ENCODE measurements around the gene MRPS17. TPM values are rescaled to one million over a fixed set of nuclear protein-coding genes. Genes with fewer than 3 reads are reported as not detected.

The MRPS17 gene
- total and polyA plus RNA-seq, 9 of the 15 experiments (the other 6 are each of a cell fraction or from before 2014, with no cell fraction given): 25.9 to 99.3 (median 43.9) TPM

GRCh38 chr7:55965100-55965470 is 13.4 kb downstream of the MRPS17 start (continued):
- TF ChIP-seq ZBTB40 (IDR thresholded peaks at IDR 0.05) (peak; percentile 57), ZBTB40 (CRISPR knock-in tag; IDR thresholded peaks at IDR 0.05) (no peak), SUPT5H (IDR thresholded peaks at IDR 0.05) (0 out of 2 replicates have a peak, but pooled peaks have one; percentile 2), MTA3 (IDR thresholded peaks at IDR 0.05; ENCODE audit: borderline replicate concordance) (peak; percentile 41; the same call in 1 of the 2 replicates), KLF16 (IDR thresholded peaks at IDR 0.05) (no peak), HDAC1 (IDR thresholded peaks at IDR 0.05) (peak in 1 of 2 experiments; percentile 47; a peak in 1 of 4 replicates), THRAP3 (IDR thresholded peaks at IDR 0.05; ENCODE audit: borderline replicate concordance) (no peak), TBP (optimal IDR thresholded peaks at IDR 0.05; ENCODE audit: low read depth, low read length) (peak; percentile 0), ZFP30 (CRISPR knock-in tag; IDR thresholded peaks at IDR 0.05; ENCODE audit: borderline replicate concordance) (no peak), JUND (IDR thresholded peaks at IDR 0.05; ENCODE audit: borderline replicate concordance, low read depth, low read length) (no peak), JUND (tag; IDR thresholded peaks at IDR 0.05; ENCODE audit: borderline replicate concordance, low read depth, low read length) (0 out of 3 replicates have a peak, but pooled peaks have one; percentile 3)
